Adipocyte (in vitro differentiated cells): Measurements from ENCODE around the gene IL17B.

Experiments
- DNase-seq: peaks from one replicate; pipeline ENCODE4 v3.0.0-alpha.2; 2015; ENCODE audit warnings: low read depth
- H3K27me3 ChIP-seq: replicated peaks from 2 replicates; pipeline ENCODE4 v1.7.0; 2013; ENCODE audit warnings: mild to moderate bottlenecking, low read length, moderate library complexity; ENCODE audit not compliant: control insufficient read depth, insufficient read depth
- H3K36me3 ChIP-seq: 2 replicates; pipeline ENCODE4 v1.7.0; 2013; ENCODE audit warnings: low read length, mild to moderate bottlenecking, moderate library complexity; ENCODE audit not compliant: control insufficient read depth, insufficient read depth, severe bottlenecking
- H3K4me1 ChIP-seq: 2 replicates; pipeline ENCODE4 v1.7.0; 2013; ENCODE audit warnings: mild to moderate bottlenecking, low read length, moderate library complexity; ENCODE audit not compliant: control insufficient read depth, insufficient read depth
- H3K4me3 ChIP-seq: 2 replicates; pipeline ENCODE4 v1.7.0; 2013; ENCODE audit warnings: mild to moderate bottlenecking, low read length, moderate library complexity
- H3K9ac ChIP-seq: 2 replicates; pipeline ENCODE4 v1.7.0; 2013; ENCODE audit warnings: mild to moderate bottlenecking, low read length, moderate library complexity
- H3K9me3 ChIP-seq: 2 replicates; pipeline ENCODE4 v1.7.0; 2013; ENCODE audit warnings: mild to moderate bottlenecking, low read length, moderate library complexity; ENCODE audit not compliant: control insufficient read depth

IL17B gene

DNA sequence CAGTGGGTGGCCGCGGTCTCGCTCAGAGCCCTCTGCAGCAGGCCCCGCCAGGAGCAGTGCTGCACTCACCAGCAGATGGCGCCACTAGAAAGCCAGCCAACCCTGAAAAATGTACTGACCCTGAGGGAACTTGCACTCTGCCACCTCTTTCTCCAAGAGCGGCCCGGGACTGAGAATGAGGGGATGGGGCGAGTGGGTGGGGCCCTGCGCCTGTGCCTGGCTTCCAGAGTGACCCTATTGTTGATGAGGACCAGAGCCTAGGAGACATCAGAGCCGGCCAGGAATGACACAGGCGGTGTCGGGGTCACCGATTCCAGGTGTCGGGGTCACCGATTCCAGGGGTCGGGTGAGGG is 2.9 kb upstream of the IL17B start:
- H3K9ac ChIP-seq = peak overlapping the region; percentile 60
- peak; percentile 89 for DNase-seq
- H3K4me1 ChIP-seq = peaks cover 39% of the 10 kb centered on the region
- no peaks in the 10 kb centered on the region for H3K9me3 ChIP-seq
- no peaks in the 10 kb centered on the region for H3K36me3 ChIP-seq
- H3K27me3 ChIP-seq = peaks cover 9% of the 10 kb centered on the region
- H3K4me3 ChIP-seq = no peak overlapping the region

GRCh38 chr5:149381261-149381985 is 2.3 kb upstream of the IL17B start:
- peaks cover 12% of the 10 kb centered on the region for H3K27me3 ChIP-seq
- no peaks in the 10 kb centered on the region for H3K36me3 ChIP-seq
- no peak overlapping the region for H3K4me3 ChIP-seq
- no peaks in the 10 kb centered on the region for H3K9me3 ChIP-seq
- H3K4me1 ChIP-seq = peaks cover 34% of the 10 kb centered on the region
- DNase-seq = no peak
- H3K9ac ChIP-seq = peak overlapping the region; percentile 54

DNA sequence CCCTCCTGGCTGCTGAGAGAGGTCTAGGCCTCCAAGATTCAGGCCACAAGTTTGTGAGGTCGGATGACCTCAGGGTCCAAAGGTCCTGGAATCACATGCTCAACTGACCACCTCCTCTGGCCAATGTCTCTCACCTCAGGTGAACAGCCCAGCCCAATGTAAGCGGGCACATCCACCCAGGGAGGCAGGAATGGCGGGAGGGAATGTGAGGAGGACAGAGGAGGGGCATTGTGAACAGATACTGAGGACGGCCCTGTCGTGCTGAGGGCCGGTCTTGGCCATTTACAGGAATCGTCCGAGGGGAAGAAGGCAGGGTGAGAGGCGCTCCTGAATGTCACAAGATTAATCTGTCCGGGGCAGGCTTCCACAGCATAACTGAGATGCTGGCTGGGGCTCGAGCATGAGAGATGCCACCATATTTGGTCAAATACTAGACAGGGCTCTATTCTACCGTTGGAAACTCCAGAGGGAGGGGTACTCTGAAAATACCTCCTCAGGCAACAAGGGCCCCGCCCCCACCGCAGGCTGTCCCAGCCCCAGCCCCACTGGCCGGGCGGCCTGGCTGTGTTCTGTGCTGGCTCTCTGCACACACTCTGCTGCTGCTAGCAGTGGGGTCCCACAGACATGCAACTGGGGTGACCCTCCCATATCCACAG is 1.5 kb upstream of the IL17B start:
- Histone ChIP-seq H3K9me3 (no peaks in the 10 kb centered on the region), H3K27me3 (peaks cover 12% of the 10 kb centered on the region), H3K9ac (no peak overlapping the region), H3K4me1 (peaks cover 25% of the 10 kb centered on the region), H3K4me3 (no peak overlapping the region), H3K36me3 (no peaks in the 10 kb centered on the region)
- no peak for DNase-seq

DNA sequence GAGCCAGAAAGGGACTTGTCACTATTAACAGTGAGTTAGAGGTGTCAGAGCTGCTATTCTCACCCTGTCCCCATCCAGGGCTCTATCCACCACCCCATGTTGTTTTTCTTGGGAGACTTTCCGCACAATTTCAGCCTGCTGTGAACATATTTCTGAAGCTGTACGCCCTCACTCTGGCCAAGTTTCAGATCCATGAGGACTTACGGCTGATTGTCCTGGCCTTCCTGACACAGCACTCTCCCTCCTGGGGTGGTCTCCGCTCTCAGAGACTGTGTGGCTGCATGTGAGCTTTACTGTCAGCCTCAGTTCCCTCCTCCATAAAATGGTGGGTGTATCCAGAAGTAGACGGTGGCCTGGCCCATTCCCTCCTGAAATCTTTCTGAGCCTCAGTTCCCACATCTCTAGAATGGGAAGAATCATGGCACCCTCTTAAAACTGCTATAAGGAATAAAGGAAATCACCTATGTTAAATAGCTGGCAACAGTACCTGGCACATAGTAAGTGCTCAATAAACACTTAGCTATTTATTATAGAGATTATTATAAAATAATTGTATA is 804 bp upstream of the IL17B start:
- H3K9me3 ChIP-seq = no peaks in the 10 kb centered on the region
- no peak overlapping the region for H3K9ac ChIP-seq
- H3K27me3 ChIP-seq = peaks cover 12% of the 10 kb centered on the region
- no peak for DNase-seq
- peaks cover 23% of the 10 kb centered on the region for H3K4me1 ChIP-seq
- H3K4me3 ChIP-seq = no peak overlapping the region
- H3K36me3 ChIP-seq = no peaks in the 10 kb centered on the region

- Histone ChIP-seq H3K4me3 (no peak overlapping the region), H3K36me3 (no peaks in the 10 kb centered on the region), H3K27me3 (peaks cover 12% of the 10 kb centered on the region), H3K4me1 (peaks cover 14% of the 10 kb centered on the region), H3K9me3 (no peaks in the 10 kb centered on the region), H3K9ac (no peak overlapping the region)
- no peak for DNase-seq
Measured at GRCh38 chr5:149378241-149378820, 761 bp downstream of the IL17B start.

GRCh38 chr5:149376711-149377447 is 2.2 kb downstream of the IL17B start:
- DNase-seq = no peak
- no peak overlapping the region for H3K4me3 ChIP-seq
- no peaks in the 10 kb centered on the region for H3K36me3 ChIP-seq
- H3K9ac ChIP-seq = no peak overlapping the region
- H3K9me3 ChIP-seq = no peaks in the 10 kb centered on the region
- peaks cover 15% of the 10 kb centered on the region for H3K27me3 ChIP-seq
- no peaks in the 10 kb centered on the region for H3K4me1 ChIP-seq

DNA sequence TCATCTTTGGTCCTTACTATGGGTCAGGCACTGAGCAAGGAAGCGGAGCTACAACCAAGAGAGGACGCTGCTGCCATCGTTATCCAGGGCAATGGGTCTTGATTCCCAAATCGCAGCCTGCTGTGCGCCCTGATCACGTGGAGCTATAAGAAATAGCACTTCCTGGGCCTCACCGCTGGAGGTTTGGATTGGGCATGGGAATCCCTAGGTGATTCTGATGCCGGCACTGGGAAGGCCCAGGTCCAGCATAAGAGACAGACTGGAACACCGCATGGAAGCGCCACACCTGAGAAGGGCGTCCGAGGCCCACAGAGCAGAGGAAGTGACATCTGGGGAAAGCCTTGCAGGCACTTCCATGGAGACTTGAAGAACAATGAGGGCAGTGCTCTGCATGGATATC is 3.0 kb downstream of the IL17B start:
- H3K9ac ChIP-seq = no peak overlapping the region
- H3K36me3 ChIP-seq = no peaks in the 10 kb centered on the region
- H3K4me3 ChIP-seq = no peak overlapping the region
- H3K27me3 ChIP-seq = peaks cover 17% of the 10 kb centered on the region
- no peak for DNase-seq
- H3K4me1 ChIP-seq = no peaks in the 10 kb centered on the region
- no peaks in the 10 kb centered on the region for H3K9me3 ChIP-seq

DNA sequence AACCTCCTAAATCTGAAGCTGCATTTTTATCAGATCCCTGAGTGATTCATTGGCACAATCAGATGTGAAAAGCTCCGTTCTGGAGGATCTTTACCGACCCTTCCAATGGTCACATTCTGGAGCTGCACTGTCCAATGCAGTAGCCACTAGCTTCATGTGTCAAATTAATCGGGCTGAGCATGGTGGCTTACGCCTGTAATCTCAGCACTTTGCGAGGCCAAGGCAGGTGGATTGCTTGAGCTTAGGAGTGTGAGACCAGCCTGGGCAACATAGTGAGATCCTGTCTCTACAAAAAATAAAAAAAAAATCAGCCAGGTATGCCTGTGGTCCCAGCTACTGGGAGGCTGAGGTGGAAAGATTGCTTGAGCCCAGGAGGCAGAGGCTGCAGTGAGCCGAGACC is 3.7 kb downstream of the IL17B start:
- Histone ChIP-seq H3K9ac (no peak overlapping the region), H3K4me1 (no peaks in the 10 kb centered on the region), H3K36me3 (no peaks in the 10 kb centered on the region), H3K9me3 (no peaks in the 10 kb centered on the region), H3K27me3 (peaks cover 17% of the 10 kb centered on the region), H3K4me3 (no peak overlapping the region)
- no peak for DNase-seq

GRCh38 chr5:149374801-149375200 is 4.3 kb downstream of the IL17B start:
- no peaks in the 10 kb centered on the region for H3K9me3 ChIP-seq
- no peak for DNase-seq
- H3K27me3 ChIP-seq = peaks cover 17% of the 10 kb centered on the region

DNA sequence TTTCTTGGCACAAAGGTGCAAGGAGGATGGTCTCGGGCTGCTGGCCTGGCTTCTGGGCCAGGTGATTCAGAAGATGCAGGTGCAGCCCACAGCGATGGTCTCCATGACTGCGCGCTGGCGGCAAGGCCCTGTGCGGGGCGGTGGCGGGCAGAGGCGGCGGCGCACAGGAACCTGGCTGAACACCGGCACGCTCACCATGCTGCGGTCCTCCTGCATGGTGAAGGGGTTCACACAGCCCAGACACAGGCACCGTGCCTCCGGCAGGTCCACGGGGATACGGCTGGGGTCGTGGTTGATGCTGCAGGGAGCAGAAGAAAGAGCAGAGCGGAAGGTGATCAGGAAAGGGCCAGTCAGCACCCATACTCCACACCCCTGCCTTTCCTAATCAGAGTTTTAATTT is 4.8 kb downstream of the IL17B start:
- no peaks in the 10 kb centered on the region for H3K4me1 ChIP-seq
- H3K36me3 ChIP-seq = no peaks in the 10 kb centered on the region
- no peaks in the 10 kb centered on the region for H3K9me3 ChIP-seq
- DNase-seq = no peak
- no peak overlapping the region for H3K4me3 ChIP-seq
- no peak overlapping the region for H3K9ac ChIP-seq
- peaks cover 17% of the 10 kb centered on the region for H3K27me3 ChIP-seq

More at GRCh38 chr5:149374801-149375200, 4.3 kb downstream of the IL17B start:
- no peak overlapping the region for H3K9ac ChIP-seq
- no peaks in the 10 kb centered on the region for H3K36me3 ChIP-seq
- no peak overlapping the region for H3K4me3 ChIP-seq
- H3K4me1 ChIP-seq = no peaks in the 10 kb centered on the region

- Histone ChIP-seq H3K36me3 (no peaks in the 10 kb centered on the region), H3K4me1 (no peaks in the 10 kb centered on the region)
Measured at GRCh38 chr5:149372932-149373331, 6.2 kb downstream of the IL17B start.

More at GRCh38 chr5:149372932-149373331, 6.2 kb downstream of the IL17B start:
- no peak overlapping the region for H3K9ac ChIP-seq
- no peaks in the 10 kb centered on the region for H3K9me3 ChIP-seq
- H3K27me3 ChIP-seq = peaks cover 10% of the 10 kb centered on the region
- DNase-seq = no peak
- H3K4me3 ChIP-seq = no peak overlapping the region
